Left forelimb (tissue), 1 donor: ENCODE measurements around the gene KRCC1.
"Not testable (repeated sequence)": the region's sequence is repeated elsewhere in the genome, so short reads cannot be mapped to it uniquely, and the experiment has no call there.

ENCODE experiments used
- DNase-seq: peaks from one replicate; pipeline ENCODE4 v3.0.0-alpha.2; 2018; ENCODE audit warnings: low spot score

The KRCC1 gene

DNA sequence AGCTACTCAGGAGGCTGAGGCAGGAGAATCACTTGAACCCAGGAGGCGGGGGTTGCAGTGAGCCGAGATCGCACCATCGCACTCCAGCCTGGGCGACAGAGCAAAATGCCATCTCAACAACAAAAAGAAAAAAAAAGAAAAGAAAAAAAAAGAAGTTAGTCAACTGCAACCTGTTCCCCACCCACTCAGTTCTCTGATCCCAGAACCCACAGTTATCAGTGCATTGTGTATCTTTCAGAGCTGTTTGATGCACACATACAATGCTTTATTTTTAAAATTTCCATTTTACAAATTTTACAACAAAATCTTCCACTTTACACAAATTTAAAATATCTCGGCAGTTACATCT is 53.2 kb downstream of the KRCC1 start:
- no peak for DNase-seq

DNA sequence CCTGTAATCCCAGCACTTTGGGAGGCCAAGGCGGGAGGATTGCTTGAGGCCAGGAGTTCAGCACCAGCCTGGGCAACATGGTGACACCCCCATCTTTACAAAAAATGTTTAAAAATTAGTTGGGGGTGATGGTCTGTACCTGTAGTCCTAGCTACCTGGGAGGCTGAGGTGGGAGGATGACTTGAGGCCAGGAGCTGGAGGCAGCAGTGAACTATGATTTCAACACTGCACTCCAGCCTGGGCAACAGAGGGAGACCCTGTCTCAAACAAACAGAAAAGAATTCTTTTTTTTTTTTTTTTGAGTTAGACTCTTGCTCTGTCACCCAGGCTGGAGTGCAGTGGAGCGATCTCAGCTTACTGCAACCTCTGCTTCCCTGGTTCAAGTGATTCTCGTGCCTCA is 55.1 kb downstream of the KRCC1 start:
- not testable (repeated sequence) for DNase-seq

- no peak for DNase-seq
Observed at GRCh38 chr2:87996570-87996969, 59.0 kb downstream of the KRCC1 start.

DNA sequence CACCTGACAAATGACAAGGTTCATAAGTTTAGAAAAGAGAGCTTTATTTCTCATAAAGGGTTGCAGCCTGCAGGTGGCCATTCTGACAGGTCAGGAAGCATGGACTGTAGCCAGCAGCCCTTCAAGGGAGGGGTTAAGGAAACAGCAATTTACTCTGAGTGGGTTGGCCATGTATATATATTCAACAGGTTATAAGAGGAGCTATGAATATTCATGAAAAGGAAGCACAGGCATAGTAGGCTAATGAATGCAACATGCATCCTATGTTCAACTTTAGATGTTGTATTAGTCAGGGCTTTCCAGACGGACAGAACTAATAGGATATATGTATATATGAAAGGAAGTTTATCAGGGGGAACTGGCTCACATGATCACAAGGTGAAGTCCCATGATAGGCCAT is 59.8 kb downstream of the KRCC1 start:
- DNase-seq = no peak

- DNase-seq = not testable (repeated sequence)
Observed at GRCh38 chr2:87994304-87994850, 61.2 kb downstream of the KRCC1 start.

- not testable (repeated sequence) for DNase-seq
Observed at GRCh38 chr2:87992569-87992968, 63.0 kb downstream of the KRCC1 start.

DNA sequence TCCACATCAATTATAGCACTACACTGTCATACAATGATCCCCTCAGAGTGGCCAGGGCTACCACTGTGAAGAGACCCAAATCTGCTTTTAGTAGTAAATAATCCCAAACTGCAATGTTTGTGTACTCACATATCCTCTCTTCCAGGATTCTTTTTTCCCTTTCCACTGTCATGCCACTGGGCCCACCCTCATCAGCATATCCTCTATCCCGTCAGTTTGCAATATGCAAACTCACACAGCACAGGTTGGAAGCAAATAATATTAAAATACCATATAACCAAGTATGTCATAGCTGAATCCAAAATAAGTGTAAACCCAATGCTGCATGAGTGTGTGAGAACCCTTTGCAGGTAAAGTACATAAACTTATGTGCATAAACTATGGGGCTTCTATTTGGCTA is 68.1 kb downstream of the KRCC1 start:
- not testable (repeated sequence) for DNase-seq

GRCh38 chr2:87985902-87986301 is 69.7 kb downstream of the KRCC1 start:
- DNase-seq = not testable (repeated sequence)

DNA sequence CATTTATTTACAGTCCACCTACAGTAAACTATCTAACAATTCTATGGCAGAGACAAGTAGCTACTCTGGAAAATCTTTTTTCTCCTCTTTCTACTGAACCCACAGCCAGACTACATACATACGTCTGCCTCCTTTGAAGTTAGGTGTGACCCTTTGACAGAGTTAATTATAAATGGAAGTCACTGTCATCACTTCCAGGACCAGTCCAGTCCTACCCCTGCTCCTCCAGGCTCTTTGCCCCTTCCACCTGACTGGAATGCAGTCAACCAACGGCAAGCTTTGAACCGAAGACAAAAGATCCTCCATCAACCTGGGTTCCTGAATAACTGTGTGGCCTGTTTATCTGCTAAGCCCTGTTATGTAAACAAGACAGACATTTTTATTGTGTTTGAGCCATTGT is 74.4 kb downstream of the KRCC1 start:
- not testable (repeated sequence) for DNase-seq
